Vagina (tissue), 2 donors: Measurements from ENCODE around the gene C11orf68. TPM values are rescaled to one million over a fixed set of nuclear protein-coding genes. Genes with fewer than 3 reads are reported as not detected.
A peak's percentile ranks its signal among the peaks of the same experiment; 100 is the strongest.

Experiments used
- DNase-seq, 2 donors: peaks; one replicate each; pipeline ENCODE4 v3.0.0-alpha.2; 2017; ENCODE audit errors: extremely low spot score in 2 of 2
- H3K27ac ChIP-seq: fragments of 200-600 bp; sonication (generic); one replicate; pipeline ENCODE4 v1.5.1; 2019
- H3K27me3 ChIP-seq: fragments of 200-600 bp; sonication (generic); one replicate; pipeline ENCODE4 v1.5.1; 2019
- H3K36me3 ChIP-seq, 2 donors: fragments of 200-600 bp; sonication (generic); one replicate each; pipeline ENCODE4 v1.5.1; 2017 to 2019
- H3K4me1 ChIP-seq: fragments of 200-600 bp; sonication (generic); one replicate; pipeline ENCODE4 v1.5.1; 2019
- H3K4me3 ChIP-seq, 2 donors: fragments of 200-600 bp; sonication (generic); 1 replicate in 1 of 2; 2 replicates in 1 of 2; pipeline ENCODE4 v1.5.1; 2016 to 2019
- H3K9me3 ChIP-seq: fragments of 200-600 bp; sonication (generic); one replicate; pipeline ENCODE4 v1.5.1; 2019
- POLR2A ChIP-seq, 2 donors: fragments of 450-650 bp; IDR thresholded peaks; one replicate each; pipeline ENCODE4 v1.6.1; 2017; ENCODE audit warnings: antibody characterized with exemption in 2 of 2, mild to moderate bottlenecking in 2 of 2, moderate library complexity in 2 of 2
- POLR2AphosphoS5 ChIP-seq, 2 donors: sonication (generic); formaldehyde crosslinking; IDR thresholded peaks; one replicate each; pipeline ENCODE4 v1.9.0; 2017; ENCODE audit warnings: antibody characterized with exemption in 2 of 2, mild to moderate bottlenecking in 2 of 2, low read depth in 1 of 2; ENCODE audit not compliant: insufficient read depth in 1 of 2
- intact Hi-C: fragments of 100-400 bp; cut with DNase I; formaldehyde crosslinking; loops from one replicate; pipeline ENCODE4 v1.15.1; 2023
- total RNA-seq: library from RNA; depleted of rRNA; stranded (reverse); fragments of >200 nt; gene quantifications from one replicate; pipeline ENCODE4 v1.2.3, GENCODE V29; 2016
- TF ChIP-seq, protein P1 (sequence below), 3 experiments: fragments of 450-650 bp in 2 of 3; fragments of 200-600 bp in 1 of 3; sonication (generic) in 1 of 3; IDR thresholded peaks; one replicate each; pipeline ENCODE4 v1.5.1; 2017 to 2019; ENCODE audit warnings: antibody characterized with exemption in 3 of 3, mild to moderate bottlenecking in 2 of 3, moderate library complexity in 2 of 3

C11orf68 gene
- total RNA-seq, 1 donor from 2014 or later: 21.1 TPM

- no peak for DNase-seq
- peaks cover 0 to 32% of the 10 kb centered on the region in 2 donors for H3K36me3 ChIP-seq
- TF ChIP-seq, protein P1, sequence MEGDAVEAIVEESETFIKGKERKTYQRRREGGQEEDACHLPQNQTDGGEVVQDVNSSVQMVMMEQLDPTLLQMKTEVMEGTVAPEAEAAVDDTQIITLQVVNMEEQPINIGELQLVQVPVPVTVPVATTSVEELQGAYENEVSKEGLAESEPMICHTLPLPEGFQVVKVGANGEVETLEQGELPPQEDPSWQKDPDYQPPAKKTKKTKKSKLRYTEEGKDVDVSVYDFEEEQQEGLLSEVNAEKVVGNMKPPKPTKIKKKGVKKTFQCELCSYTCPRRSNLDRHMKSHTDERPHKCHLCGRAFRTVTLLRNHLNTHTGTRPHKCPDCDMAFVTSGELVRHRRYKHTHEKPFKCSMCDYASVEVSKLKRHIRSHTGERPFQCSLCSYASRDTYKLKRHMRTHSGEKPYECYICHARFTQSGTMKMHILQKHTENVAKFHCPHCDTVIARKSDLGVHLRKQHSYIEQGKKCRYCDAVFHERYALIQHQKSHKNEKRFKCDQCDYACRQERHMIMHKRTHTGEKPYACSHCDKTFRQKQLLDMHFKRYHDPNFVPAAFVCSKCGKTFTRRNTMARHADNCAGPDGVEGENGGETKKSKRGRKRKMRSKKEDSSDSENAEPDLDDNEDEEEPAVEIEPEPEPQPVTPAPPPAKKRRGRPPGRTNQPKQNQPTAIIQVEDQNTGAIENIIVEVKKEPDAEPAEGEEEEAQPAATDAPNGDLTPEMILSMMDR (IDR thresholded peaks at IDR 0.05): no peak
- no peak for TF ChIP-seq POLR2A (IDR thresholded peaks at IDR 0.05)
- TF ChIP-seq POLR2AphosphoS5 (IDR thresholded peaks at IDR 0.05; ENCODE audit: insufficient read depth in 1 of 2, low read depth in 1 of 2): no peak
- intact Hi-C loops: loop anchor here (5.0 kb wide), 1 partner anchor 40 kb away; no protein-coding TSS in a partner anchor
- H3K9me3 ChIP-seq: no peaks in the 10 kb centered on the region
- peak overlapping the region; percentile 78 for H3K27ac ChIP-seq
- peak overlapping the region; percentile 89 to 95 for H3K4me3 ChIP-seq
- peaks cover 33% of the 10 kb centered on the region for H3K4me1 ChIP-seq
- H3K27me3 ChIP-seq: no peaks in the 10 kb centered on the region
Observed at GRCh38 chr11:65962141-65962564, 43.3 kb upstream of the C11orf68 start.

DNA sequence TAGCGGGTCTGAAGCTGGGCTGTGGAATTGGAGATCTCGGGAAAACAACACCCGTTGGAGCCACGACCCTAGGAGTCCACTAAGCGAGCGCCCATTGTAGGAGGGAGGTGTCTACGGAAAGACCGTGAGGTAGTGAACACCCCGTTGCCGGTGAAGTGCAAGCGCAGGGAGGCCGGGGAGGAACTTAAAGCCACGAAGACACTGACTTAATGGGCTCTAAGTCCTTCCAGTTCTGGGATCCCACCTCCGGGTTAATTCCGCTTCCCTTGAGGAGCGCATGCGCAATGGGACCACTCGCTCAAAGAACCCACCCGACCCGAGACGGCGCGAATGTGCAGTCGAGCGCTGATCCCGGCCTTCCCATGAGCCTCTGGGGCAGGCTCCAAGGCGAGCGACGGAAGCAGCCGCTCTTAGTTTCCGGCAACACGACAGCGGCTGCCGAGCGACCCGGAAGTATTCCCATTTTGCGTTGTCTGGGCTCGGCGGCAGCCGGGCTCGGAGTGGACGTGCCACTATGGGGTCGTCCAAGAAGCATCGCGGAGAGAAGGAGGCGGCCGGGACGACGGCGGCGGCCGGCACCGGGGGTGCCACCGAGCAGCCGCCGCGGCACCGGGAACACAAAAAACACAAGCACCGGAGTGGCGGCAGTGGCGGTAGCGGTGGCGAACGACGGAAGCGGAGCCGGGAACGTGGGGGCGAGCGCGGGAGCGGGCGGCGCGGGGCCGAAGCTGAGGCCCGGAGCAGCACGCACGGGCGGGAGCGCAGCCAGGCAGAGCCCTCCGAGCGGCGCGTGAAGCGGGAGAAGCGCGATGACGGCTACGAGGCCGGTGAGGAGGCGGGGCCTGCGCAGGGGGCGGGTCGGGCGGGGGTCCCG lies 42.6 kb upstream of the C11orf68 start, which contains the start of gene SART1:
Gene SART1 (plus strand): TSS at position 468 of the 874 bp plus-strand sequence. CDS start 47 bp downstream, at position 515.
- TF ChIP-seq, protein P1 (IDR thresholded peaks at IDR 0.05): peak in 1 of 3 experiments; percentile 31
- TF ChIP-seq POLR2AphosphoS5 (IDR thresholded peaks at IDR 0.05; ENCODE audit: insufficient read depth in 1 of 2, low read depth in 1 of 2) (peak; percentile 94 to 100), POLR2A (IDR thresholded peaks at IDR 0.05) (peak in 1 of 2 donors; percentile 29)
- peaks cover 0 to 25% of the 10 kb centered on the region in 2 donors for H3K36me3 ChIP-seq
- peak within 1 kb of the TSS; percentile 78 for H3K27ac ChIP-seq
- H3K4me1 ChIP-seq: peaks cover 33% of the 10 kb centered on the region
- DNase-seq: peak in 1 of 2 donors; percentile 96
- peak within 1 kb of the TSS; percentile 89 to 95 for H3K4me3 ChIP-seq
- H3K9me3 ChIP-seq: no peaks in the 10 kb centered on the region
- intact Hi-C loops: loop anchor here (5.0 kb wide), 1 partner anchor 39 kb away; no protein-coding TSS in a partner anchor
- H3K27me3 ChIP-seq: no peaks in the 10 kb centered on the region

DNA sequence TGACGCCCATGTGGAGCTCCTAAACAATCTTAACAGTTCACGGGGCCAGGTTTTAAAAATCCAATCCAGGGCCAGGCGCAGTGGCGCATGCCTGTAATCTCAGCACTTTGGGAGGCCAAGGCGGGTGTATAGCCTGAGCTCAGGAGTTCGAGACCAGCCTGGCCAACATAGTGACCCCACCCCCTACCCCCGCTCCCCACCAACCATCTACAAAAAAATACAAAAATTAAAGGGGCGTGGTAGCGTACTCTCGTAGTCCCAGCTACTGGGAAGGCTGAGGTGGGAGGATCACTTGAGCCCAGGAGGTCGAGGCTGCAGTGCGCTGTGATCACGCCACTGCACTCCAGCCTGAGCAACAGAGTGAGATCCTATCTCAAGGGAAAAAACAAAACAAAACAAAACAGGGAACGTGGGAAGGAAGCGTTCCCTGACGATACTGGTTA lies 42.0 kb upstream of the C11orf68 start:
- peaks cover 33% of the 10 kb centered on the region for H3K4me1 ChIP-seq
- peaks cover 0 to 19% of the 10 kb centered on the region in 2 donors for H3K36me3 ChIP-seq
- peak overlapping the region; percentile 89 to 95 for H3K4me3 ChIP-seq
- no peaks in the 10 kb centered on the region for H3K9me3 ChIP-seq
- intact Hi-C loops: loop anchor here (5.0 kb wide), 1 partner anchor 39 kb away; no protein-coding TSS in a partner anchor
- H3K27me3 ChIP-seq: no peaks in the 10 kb centered on the region
- peak overlapping the region; percentile 78 for H3K27ac ChIP-seq
- TF ChIP-seq POLR2A (IDR thresholded peaks at IDR 0.05): no peak
- TF ChIP-seq, protein P1 (IDR thresholded peaks at IDR 0.05): no peak
- TF ChIP-seq POLR2AphosphoS5 (IDR thresholded peaks at IDR 0.05; ENCODE audit: insufficient read depth in 1 of 2, low read depth in 1 of 2): no peak
- DNase-seq: no peak

DNA sequence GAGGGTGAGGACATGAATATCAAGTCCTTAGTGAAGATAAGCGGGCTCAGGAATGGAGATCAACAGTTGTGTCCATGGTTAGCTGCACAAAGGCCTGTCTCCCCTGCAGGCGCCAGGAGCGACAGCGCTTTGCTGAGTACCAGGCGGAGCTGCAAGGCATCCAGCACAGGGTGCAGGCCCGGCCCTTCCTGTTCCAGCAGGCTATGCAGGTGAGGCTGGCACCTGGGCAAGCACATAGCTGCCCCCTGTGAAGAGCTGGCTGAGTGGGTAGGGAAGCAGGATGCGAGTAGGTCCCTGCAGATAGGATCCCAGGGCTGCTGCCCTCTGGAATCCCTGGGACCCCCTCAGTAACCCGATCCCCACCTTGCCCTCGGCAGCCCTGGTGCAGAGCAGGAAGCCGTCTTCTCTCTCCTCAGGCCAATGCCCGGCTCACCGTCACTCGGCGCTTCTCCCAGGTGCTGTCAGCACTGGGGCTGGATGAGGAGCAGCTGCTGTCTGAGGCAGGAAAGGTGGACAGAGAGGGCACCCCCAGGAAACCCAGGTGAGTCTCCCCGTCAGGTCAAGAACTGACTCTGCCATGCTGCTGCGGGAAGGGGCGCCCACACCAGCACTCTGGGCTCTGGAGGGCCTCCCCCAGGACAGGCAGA lies 40.0 kb upstream of the C11orf68 start:
- Histone ChIP-seq H3K4me3 (no peak overlapping the region), H3K36me3 (no peaks in the 10 kb centered on the region), H3K9me3 (no peaks in the 10 kb centered on the region), H3K4me1 (peaks cover 26% of the 10 kb centered on the region), H3K27ac (no peak overlapping the region), H3K27me3 (no peaks in the 10 kb centered on the region)
- intact Hi-C loops: no loop called here
- DNase-seq: no peak
- TF ChIP-seq POLR2AphosphoS5 (IDR thresholded peaks at IDR 0.05; ENCODE audit: insufficient read depth in 1 of 2, low read depth in 1 of 2): no peak
- TF ChIP-seq, protein P1 (IDR thresholded peaks at IDR 0.05): no peak
- no peak for TF ChIP-seq POLR2A (IDR thresholded peaks at IDR 0.05)
